Prostate gland (tissue), 2 donors: Measurements from ENCODE around the gene NAP1L1.

ENCODE experiments used
- CTCF ChIP-seq, 4 experiments: fragments of 200-600 bp in 2 of 4; fragments of 450-650 bp in 2 of 4; sonication (generic) in 2 of 4; IDR thresholded peaks; 1 replicate in 3 of 4; 2 replicates in 1 of 4; pipeline ENCODE4 v1.5.1; 2016 to 2019; ENCODE audit warnings: antibody characterized with exemption in 4 of 4, mild to moderate bottlenecking in 2 of 4, moderate library complexity in 2 of 4
- POLR2A ChIP-seq: fragments of 450-650 bp; IDR thresholded peaks from one replicate; pipeline ENCODE4 v1.6.1; 2016; ENCODE audit warnings: antibody characterized with exemption, mild to moderate bottlenecking
- POLR2AphosphoS5 ChIP-seq: sonication (generic); formaldehyde crosslinking; IDR thresholded peaks from one replicate; pipeline ENCODE4 v1.6.1; 2017; ENCODE audit warnings: antibody characterized with exemption

- no peak for TF ChIP-seq CTCF (IDR thresholded peaks at IDR 0.05)
- TF ChIP-seq POLR2AphosphoS5 = no peak
- TF ChIP-seq POLR2A = no peak
Measured at GRCh38 chr12:75994069-75994740, 90.3 kb downstream of the NAP1L1 start.
